ENCODE data around the gene PTPRG. TPM values are rescaled to one million over a fixed set of nuclear protein-coding genes. Genes with fewer than 3 reads are reported as not detected.
A peak's percentile ranks its signal among the peaks of the same experiment; 100 is the strongest.

PTPRG gene
- total and polyA plus RNA-seq, 2 experiments from 2014 or later: 15.2 to 45.7 TPM

DNA sequence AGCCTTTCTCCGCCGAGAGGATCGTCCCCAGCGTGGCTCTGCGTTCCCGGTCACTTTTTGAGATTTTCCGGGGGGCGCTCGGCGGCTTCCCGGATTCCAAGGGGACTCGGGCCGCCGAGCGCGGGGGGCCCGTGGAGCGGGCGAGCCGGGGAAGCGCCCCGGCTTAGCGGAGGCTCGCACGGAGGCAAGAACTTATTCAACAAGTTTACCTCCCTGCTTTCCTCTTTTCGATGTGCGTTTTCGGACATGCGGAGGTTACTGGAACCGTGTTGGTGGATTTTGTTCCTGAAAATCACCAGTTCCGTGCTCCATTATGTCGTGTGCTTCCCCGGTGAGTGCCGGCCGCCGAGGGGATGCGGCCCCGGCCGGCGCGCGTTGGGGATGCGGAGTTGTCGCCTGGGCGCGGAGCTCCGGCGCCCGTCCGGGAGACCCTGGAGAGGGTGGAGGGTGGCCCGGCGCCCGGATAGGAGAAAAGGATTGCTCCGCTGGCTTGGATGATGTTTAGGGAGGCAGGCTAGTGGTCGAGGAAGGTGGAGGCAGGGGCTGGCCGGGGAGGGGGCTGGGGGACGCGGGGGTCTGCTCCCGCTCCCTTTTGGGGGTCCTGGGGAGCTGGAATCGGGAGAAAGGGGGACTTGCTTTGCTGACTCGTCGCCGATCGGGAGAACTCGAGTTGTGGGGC, 810 bp downstream of the PTPRG start:
- Histone ChIP-seq H3K36me3 (no peaks in the 10 kb centered on the region), H3K27me3 (no peaks in the 10 kb centered on the region), H3K9me3 (ENCODE audit: low read depth) (no peaks in the 10 kb centered on the region), H3K4me3 (peak overlapping the region; percentile 90), H3K27ac (peak overlapping the region; percentile 96), H3K4me1 (ENCODE audit: low read depth) (peaks cover 3% of the 10 kb centered on the region)
- DNase-seq (ENCODE audit: low read depth in 1 of 2, low spot score in 1 of 2): peak; percentile 32 to 49
- TF ChIP-seq, protein P1, sequence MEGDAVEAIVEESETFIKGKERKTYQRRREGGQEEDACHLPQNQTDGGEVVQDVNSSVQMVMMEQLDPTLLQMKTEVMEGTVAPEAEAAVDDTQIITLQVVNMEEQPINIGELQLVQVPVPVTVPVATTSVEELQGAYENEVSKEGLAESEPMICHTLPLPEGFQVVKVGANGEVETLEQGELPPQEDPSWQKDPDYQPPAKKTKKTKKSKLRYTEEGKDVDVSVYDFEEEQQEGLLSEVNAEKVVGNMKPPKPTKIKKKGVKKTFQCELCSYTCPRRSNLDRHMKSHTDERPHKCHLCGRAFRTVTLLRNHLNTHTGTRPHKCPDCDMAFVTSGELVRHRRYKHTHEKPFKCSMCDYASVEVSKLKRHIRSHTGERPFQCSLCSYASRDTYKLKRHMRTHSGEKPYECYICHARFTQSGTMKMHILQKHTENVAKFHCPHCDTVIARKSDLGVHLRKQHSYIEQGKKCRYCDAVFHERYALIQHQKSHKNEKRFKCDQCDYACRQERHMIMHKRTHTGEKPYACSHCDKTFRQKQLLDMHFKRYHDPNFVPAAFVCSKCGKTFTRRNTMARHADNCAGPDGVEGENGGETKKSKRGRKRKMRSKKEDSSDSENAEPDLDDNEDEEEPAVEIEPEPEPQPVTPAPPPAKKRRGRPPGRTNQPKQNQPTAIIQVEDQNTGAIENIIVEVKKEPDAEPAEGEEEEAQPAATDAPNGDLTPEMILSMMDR (IDR thresholded peaks at IDR 0.05; ENCODE audit: low read depth, low read length): no peak

DNA sequence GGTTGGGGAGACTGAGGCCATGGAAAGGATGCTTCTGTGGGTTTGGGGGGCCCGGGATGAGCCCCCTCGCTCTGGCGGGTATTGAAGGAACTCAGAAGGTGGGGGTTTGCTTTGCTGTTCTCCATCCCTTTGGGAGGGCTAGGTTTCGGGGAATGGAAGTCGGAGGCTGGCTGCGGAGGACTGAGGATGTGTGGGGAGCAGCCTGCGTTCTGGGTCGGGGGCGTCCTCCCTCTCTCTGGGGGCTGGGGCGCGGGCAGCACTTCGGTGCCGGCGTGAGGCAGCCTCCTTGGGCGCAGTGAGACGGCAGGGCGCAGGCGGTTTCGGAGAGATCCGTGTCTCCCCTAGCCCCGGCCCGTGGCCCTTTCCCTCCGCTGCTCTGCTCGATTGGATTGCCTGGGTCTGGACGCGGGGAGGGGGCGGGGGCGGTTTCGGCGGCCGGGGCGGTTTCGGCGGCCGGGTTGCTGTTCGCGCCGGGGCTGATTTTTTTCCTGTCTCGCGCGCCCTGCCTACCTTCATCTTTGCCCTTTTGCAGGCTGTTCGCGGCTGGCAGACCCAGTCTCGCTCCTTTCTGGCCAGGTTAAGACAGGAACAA, 1.4 kb downstream of the PTPRG start:
- Histone ChIP-seq H3K9me3 (ENCODE audit: low read depth) (no peaks in the 10 kb centered on the region), H3K36me3 (no peaks in the 10 kb centered on the region), H3K27me3 (no peaks in the 10 kb centered on the region), H3K27ac (no peak overlapping the region), H3K4me1 (ENCODE audit: low read depth) (peaks cover 3% of the 10 kb centered on the region), H3K4me3 (peak overlapping the region; percentile 90)
- TF ChIP-seq, protein P1 (IDR thresholded peaks at IDR 0.05; ENCODE audit: low read depth, low read length): no peak
- peak; percentile 52 to 73 for DNase-seq (ENCODE audit: low read depth in 1 of 2, low spot score in 1 of 2)

DNA sequence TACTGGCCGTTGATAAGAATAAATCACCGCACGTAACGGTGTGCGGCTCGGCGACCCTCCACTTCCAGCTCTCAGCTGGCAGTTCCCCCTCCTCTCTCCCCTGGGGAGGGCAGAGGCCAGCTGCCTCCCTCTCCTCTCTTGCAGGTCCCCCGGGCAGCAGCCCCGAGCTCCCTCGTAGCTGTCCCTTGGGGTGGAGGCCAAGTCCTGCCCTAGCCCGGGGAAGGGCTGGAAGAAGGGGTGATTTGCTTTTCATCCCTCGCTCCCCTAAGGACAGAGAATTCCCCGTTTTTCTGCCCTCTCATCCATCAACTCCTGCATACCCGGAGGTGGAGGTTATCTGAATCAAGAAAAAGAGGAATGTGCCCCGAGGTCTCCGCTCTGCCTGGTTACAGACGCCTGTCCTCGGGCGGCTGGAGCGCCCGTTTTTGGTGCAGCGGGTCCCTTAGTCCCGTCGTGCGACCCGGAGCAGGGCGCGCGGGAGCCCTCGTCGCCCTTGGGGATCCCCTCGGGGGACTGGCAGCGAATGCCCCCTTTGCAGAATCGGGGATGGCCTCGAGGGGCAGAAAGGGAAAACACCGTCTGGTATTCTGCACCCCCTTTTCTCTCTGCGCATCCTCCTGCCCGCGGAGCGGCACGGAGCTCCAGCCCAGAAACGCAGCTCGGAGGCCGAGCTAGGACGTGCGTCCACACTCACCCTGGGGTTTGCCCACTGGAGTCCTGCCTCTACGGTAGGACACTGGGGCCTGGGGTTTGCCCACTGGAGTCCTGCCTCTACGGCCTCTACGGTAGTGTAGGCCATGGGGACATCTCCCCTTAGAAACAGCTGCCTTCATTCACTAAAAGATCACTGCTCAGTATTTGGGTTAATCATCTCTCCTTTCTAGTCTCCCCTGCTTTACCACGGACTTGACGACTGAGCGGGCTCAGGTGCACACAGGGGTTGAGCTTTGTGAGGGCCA, 2.2 kb downstream of the PTPRG start:
- peaks cover 3% of the 10 kb centered on the region for H3K4me1 ChIP-seq (ENCODE audit: low read depth)
- H3K36me3 ChIP-seq: no peaks in the 10 kb centered on the region
- H3K9me3 ChIP-seq (ENCODE audit: low read depth): no peaks in the 10 kb centered on the region
- TF ChIP-seq, protein P1 (IDR thresholded peaks at IDR 0.05; ENCODE audit: low read depth, low read length): no peak
- H3K4me3 ChIP-seq: peak overlapping the region; percentile 90
- DNase-seq (ENCODE audit: low read depth in 1 of 2, low spot score in 1 of 2): peak; percentile 21 to 48
- no peaks in the 10 kb centered on the region for H3K27me3 ChIP-seq
- H3K27ac ChIP-seq: no peak overlapping the region

DNA sequence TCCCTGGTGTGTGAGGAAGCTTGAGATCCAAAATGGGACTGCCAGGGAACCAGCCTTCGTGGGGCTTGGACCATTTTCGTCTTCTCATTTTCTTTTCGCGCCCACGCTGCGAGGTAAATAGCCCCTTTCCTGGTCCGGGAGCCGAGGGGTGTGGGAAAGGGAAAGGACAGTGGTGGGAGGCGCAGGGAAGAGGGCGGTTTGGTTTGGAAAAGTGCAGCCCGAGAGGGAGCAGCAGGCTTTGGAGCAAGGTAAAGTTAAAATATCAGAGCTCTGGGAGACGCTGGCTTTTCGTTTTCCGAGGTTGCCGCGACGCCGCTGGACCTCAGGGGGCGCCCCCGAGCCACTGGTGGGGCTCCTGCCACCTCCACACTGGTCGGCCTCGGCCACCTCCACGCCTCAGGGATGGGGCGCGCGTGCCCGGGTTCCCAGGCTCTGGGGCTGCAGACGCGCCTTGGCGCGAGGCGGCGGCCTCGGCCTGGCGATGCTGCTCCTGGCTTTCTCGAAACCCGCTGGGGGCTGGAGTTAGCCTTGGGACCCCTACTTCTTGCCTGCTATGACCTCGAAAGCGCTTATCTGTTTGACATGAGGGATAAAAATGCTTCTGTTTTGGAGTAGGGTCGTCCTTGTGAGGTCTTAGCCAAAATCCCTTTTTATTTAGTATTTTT, 3.2 kb downstream of the PTPRG start:
- no peak overlapping the region for H3K27ac ChIP-seq
- peak overlapping the region; percentile 90 for H3K4me3 ChIP-seq
- no peaks in the 10 kb centered on the region for H3K36me3 ChIP-seq
- DNase-seq (ENCODE audit: low read depth in 1 of 2, low spot score in 1 of 2): peak; percentile 83 to 92
- no peaks in the 10 kb centered on the region for H3K9me3 ChIP-seq (ENCODE audit: low read depth)
- H3K4me1 ChIP-seq (ENCODE audit: low read depth): peaks cover 3% of the 10 kb centered on the region
- TF ChIP-seq, protein P1 (IDR thresholded peaks at IDR 0.05; ENCODE audit: low read depth, low read length): peak; percentile 87
- no peaks in the 10 kb centered on the region for H3K27me3 ChIP-seq

DNA sequence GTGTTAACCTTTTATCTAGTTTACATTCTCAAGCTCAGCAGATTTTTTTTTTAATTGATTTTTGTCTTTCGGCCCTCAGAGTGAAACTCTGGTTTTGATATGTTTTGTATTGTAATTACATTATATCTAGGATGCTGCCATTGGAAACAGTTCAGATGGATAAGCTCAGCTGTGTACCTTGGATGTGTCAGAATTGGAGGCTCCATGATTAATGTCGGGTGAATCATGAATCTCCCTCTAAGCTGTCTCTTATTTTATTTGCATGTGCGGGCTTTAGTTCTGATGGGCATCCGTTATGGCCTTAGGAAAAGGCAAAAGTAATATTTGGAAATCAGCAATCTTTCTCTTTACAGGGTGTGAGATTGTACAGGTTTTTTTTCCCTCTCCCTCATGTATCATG, 4.2 kb downstream of the PTPRG start:
- H3K4me1 ChIP-seq (ENCODE audit: low read depth): peaks cover 3% of the 10 kb centered on the region
- H3K27ac ChIP-seq: no peak overlapping the region
- H3K27me3 ChIP-seq: no peaks in the 10 kb centered on the region
- H3K4me3 ChIP-seq: no peak overlapping the region
- no peak for DNase-seq (ENCODE audit: low read depth in 1 of 2, low spot score in 1 of 2)
- H3K9me3 ChIP-seq (ENCODE audit: low read depth): no peaks in the 10 kb centered on the region
- no peaks in the 10 kb centered on the region for H3K36me3 ChIP-seq
- TF ChIP-seq, protein P1 (IDR thresholded peaks at IDR 0.05; ENCODE audit: low read depth, low read length): no peak
